WTC11 (cell line): ENCODE data around the gene FER. TPM values are rescaled to one million over a fixed set of nuclear protein-coding genes. Genes with fewer than 3 reads are reported as not detected.
"Not testable (repeated sequence)": the region's sequence is repeated elsewhere in the genome, so short reads cannot be mapped to it uniquely, and the experiment has no call there.

ENCODE experiments used
- ATAC-seq: fragments of 200-7000 bp; cut with Tn5 transposase; 2 replicates; pipeline ENCODE4 v1.10.0; 2021; ENCODE audit warnings: mild to moderate bottlenecking, moderate library complexity
- CTCF ChIA-PET: fragments of 300-600 bp; sonication (Branson Sonifier 250); formaldehyde crosslinking; loops from one replicate; lab custom pipeline; 2021; ENCODE audit warnings: antibody characterized with exemption; lab: Charles Lee
- POLR2A ChIA-PET: fragments of 350-600 bp; sonication (Branson Sonifier 250); formaldehyde crosslinking; loops from one replicate; lab custom pipeline; 2021; ENCODE audit warnings: antibody characterized with exemption; lab: Charles Lee
- DNase-seq: peaks from one replicate; pipeline ENCODE4 v3.0.0; 2021; ENCODE audit warnings: low spot score
- H3K27ac Mint-ChIP-seq: 2 replicates; pipeline ENCODE4 v1.8.0; 2021; ENCODE audit warnings: mixed read lengths
- H3K27me3 Mint-ChIP-seq: 2 replicates; pipeline ENCODE4 v1.8.0; 2021; ENCODE audit warnings: low read depth, mild to moderate bottlenecking, moderate library complexity, mixed read lengths
- H3K36me3 Mint-ChIP-seq: 2 replicates; pipeline ENCODE4 v1.8.0; 2021; ENCODE audit warnings: mixed read lengths
- H3K4me1 Mint-ChIP-seq: 2 replicates; pipeline ENCODE4 v1.8.0; 2022; ENCODE audit warnings: mixed read lengths
- H3K4me3 Mint-ChIP-seq: 2 replicates; pipeline ENCODE4 v1.8.0; 2021; ENCODE audit warnings: mild to moderate bottlenecking, moderate library complexity, mixed read lengths
- H3K9me3 Mint-ChIP-seq: 2 replicates; pipeline ENCODE4 v1.8.0; 2021; ENCODE audit warnings: mixed read lengths
- CREM ChIP-seq: sonication (generic); formaldehyde crosslinking; IDR thresholded peaks from 2 replicates; pipeline ENCODE4 v1.8.1; 2022; ENCODE audit warnings: mild to moderate bottlenecking, missing genetic modification reagents, moderate library complexity
- ETV6 ChIP-seq: sonication (generic); formaldehyde crosslinking; IDR thresholded peaks from 2 replicates; pipeline ENCODE4 v1.8.1; 2022; ENCODE audit warnings: mild to moderate bottlenecking, missing genetic modification reagents
- GRHL2 ChIP-seq: fragments of 250-450 bp; sonication (Bioruptor Pico); IDR thresholded peaks from 2 replicates; pipeline ENCODE4 v1.8.0; 2022; ENCODE audit warnings: mild to moderate bottlenecking, moderate library complexity; ENCODE audit not compliant: insufficient replicate concordance, severe bottlenecking
- HMGA2 ChIP-seq: fragments of 250-450 bp; sonication (Bioruptor Pico); IDR thresholded peaks from 2 replicates; pipeline ENCODE4 v1.4.0; 2021; ENCODE audit warnings: mild to moderate bottlenecking, moderate library complexity
- MYBL2 ChIP-seq: sonication (generic); formaldehyde crosslinking; IDR thresholded peaks from 2 replicates; pipeline ENCODE4 v1.8.1; 2023; ENCODE audit warnings: mild to moderate bottlenecking, moderate library complexity, missing genetic modification reagents
- NFYB ChIP-seq: sonication (generic); formaldehyde crosslinking; conservative IDR thresholded peaks from 2 replicates; pipeline ENCODE4 v1.8.0; 2022; ENCODE audit warnings: low read depth, missing genetic modification reagents
- SMAD4 ChIP-seq: sonication (generic); formaldehyde crosslinking; IDR thresholded peaks from 2 replicates; pipeline ENCODE4 v1.8.0; 2022; ENCODE audit warnings: mild to moderate bottlenecking, missing genetic modification reagents
- TCF7 ChIP-seq: sonication (generic); formaldehyde crosslinking; IDR thresholded peaks from 2 replicates; pipeline ENCODE4 v1.8.0; 2022; ENCODE audit warnings: mild to moderate bottlenecking, low read depth, missing genetic modification reagents, moderate library complexity
- TP53 ChIP-seq: sonication (generic); formaldehyde crosslinking; IDR thresholded peaks from 2 replicates; pipeline ENCODE4 v1.8.1; 2023; ENCODE audit warnings: mild to moderate bottlenecking, missing genetic modification reagents
- total RNA-seq: library from RNA; stranded (reverse); gene quantifications from 3 replicates; pipeline ENCODE4 v1.2.3, GENCODE V29; 2021
- TF ChIP-seq, protein P1 (sequence below): sonication (generic); formaldehyde crosslinking; IDR thresholded peaks from 2 replicates; pipeline ENCODE4 v1.8.0; 2023; ENCODE audit warnings: mild to moderate bottlenecking, missing genetic modification reagents
- TF ChIP-seq, protein P2 (sequence below): sonication (generic); formaldehyde crosslinking; IDR thresholded peaks from 2 replicates; pipeline ENCODE4 v1.8.1; 2022; ENCODE audit warnings: low read depth, missing genetic modification reagents, borderline replicate concordance
- TF ChIP-seq, protein P3 (sequence below): sonication (generic); formaldehyde crosslinking; IDR thresholded peaks from 2 replicates; pipeline ENCODE4 v1.8.1; 2023; ENCODE audit warnings: mild to moderate bottlenecking, missing genetic modification reagents, moderate library complexity
- TF ChIP-seq, protein P4 (sequence below): sonication (generic); formaldehyde crosslinking; IDR thresholded peaks from 2 replicates; pipeline ENCODE4 v1.8.1; 2023; ENCODE audit warnings: mild to moderate bottlenecking, missing genetic modification reagents

FER gene
- total RNA-seq, 1 experiment from 2014 or later: 13.8 TPM

DNA sequence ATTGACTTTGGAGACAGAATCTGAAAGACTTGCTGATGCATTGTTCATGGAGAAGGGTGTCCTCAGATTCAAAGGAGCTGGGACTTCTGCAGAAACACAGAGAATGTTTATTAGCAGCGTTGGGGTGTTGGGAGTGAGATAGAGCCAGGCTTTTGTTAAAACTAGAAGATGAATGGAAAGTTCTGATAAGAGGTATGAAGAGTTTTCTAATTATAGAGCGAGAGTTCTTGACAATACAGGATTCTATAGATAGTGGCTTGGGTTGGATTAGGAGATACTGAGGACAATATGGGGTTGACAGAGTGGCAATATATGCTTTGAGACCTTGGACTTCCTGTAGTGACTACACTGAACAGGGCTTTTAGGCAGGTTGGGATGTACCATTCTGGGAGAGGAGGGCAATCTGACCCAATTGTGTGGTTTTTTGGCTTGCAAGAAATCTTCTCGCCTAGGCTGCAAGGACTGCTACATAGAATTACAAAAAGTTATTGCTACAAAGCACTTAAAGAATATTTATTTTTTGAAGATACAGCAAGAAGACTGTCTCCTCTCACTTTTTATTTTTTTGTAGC lies 83.1 kb downstream of the FER start:
- peaks cover 10% of the 10 kb centered on the region for H3K4me1 Mint-ChIP-seq
- POLR2A ChIA-PET: no interaction called here
- no peak overlapping the region for H3K27ac Mint-ChIP-seq
- DNase-seq (no peak), ATAC-seq (no peak)
- H3K9me3 Mint-ChIP-seq: peaks cover 6% of the 10 kb centered on the region; the same call in 1 of the 2 replicates
- TF ChIP-seq, protein P1, sequence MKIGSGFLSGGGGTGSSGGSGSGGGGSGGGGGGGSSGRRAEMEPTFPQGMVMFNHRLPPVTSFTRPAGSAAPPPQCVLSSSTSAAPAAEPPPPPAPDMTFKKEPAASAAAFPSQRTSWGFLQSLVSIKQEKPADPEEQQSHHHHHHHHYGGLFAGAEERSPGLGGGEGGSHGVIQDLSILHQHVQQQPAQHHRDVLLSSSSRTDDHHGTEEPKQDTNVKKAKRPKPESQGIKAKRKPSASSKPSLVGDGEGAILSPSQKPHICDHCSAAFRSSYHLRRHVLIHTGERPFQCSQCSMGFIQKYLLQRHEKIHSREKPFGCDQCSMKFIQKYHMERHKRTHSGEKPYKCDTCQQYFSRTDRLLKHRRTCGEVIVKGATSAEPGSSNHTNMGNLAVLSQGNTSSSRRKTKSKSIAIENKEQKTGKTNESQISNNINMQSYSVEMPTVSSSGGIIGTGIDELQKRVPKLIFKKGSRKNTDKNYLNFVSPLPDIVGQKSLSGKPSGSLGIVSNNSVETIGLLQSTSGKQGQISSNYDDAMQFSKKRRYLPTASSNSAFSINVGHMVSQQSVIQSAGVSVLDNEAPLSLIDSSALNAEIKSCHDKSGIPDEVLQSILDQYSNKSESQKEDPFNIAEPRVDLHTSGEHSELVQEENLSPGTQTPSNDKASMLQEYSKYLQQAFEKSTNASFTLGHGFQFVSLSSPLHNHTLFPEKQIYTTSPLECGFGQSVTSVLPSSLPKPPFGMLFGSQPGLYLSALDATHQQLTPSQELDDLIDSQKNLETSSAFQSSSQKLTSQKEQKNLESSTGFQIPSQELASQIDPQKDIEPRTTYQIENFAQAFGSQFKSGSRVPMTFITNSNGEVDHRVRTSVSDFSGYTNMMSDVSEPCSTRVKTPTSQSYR (CRISPR knock-in tag): no peak
- TF ChIP-seq CREM (CRISPR knock-in tag) (no peak), SMAD4 (CRISPR knock-in tag) (no peak), TP53 (CRISPR knock-in tag) (no peak), ETV6 (CRISPR knock-in tag) (no peak), GRHL2 (CRISPR knock-in tag) (no peak), MYBL2 (CRISPR knock-in tag) (no peak), HMGA2 (no peak)
- TF ChIP-seq, protein P2, sequence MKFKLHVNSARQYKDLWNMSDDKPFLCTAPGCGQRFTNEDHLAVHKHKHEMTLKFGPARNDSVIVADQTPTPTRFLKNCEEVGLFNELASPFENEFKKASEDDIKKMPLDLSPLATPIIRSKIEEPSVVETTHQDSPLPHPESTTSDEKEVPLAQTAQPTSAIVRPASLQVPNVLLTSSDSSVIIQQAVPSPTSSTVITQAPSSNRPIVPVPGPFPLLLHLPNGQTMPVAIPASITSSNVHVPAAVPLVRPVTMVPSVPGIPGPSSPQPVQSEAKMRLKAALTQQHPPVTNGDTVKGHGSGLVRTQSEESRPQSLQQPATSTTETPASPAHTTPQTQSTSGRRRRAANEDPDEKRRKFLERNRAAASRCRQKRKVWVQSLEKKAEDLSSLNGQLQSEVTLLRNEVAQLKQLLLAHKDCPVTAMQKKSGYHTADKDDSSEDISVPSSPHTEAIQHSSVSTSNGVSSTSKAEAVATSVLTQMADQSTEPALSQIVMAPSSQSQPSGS (CRISPR knock-in tag): no peak
- TF ChIP-seq, protein P3, sequence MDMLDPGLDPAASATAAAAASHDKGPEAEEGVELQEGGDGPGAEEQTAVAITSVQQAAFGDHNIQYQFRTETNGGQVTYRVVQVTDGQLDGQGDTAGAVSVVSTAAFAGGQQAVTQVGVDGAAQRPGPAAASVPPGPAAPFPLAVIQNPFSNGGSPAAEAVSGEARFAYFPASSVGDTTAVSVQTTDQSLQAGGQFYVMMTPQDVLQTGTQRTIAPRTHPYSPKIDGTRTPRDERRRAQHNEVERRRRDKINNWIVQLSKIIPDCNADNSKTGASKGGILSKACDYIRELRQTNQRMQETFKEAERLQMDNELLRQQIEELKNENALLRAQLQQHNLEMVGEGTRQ (CRISPR knock-in tag): no peak
- TF ChIP-seq, protein P4, sequence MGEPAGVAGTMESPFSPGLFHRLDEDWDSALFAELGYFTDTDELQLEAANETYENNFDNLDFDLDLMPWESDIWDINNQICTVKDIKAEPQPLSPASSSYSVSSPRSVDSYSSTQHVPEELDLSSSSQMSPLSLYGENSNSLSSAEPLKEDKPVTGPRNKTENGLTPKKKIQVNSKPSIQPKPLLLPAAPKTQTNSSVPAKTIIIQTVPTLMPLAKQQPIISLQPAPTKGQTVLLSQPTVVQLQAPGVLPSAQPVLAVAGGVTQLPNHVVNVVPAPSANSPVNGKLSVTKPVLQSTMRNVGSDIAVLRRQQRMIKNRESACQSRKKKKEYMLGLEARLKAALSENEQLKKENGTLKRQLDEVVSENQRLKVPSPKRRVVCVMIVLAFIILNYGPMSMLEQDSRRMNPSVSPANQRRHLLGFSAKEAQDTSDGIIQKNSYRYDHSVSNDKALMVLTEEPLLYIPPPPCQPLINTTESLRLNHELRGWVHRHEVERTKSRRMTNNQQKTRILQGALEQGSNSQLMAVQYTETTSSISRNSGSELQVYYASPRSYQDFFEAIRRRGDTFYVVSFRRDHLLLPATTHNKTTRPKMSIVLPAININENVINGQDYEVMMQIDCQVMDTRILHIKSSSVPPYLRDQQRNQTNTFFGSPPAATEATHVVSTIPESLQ (CRISPR knock-in tag): no peak
- TF ChIP-seq, all 79 proteins: peak for 0
- no peak overlapping the region for H3K4me3 Mint-ChIP-seq
- H3K36me3 Mint-ChIP-seq: no peaks in the 10 kb centered on the region
- H3K27me3 Mint-ChIP-seq: no peaks in the 10 kb centered on the region
- CTCF ChIA-PET: no interaction called here

DNA sequence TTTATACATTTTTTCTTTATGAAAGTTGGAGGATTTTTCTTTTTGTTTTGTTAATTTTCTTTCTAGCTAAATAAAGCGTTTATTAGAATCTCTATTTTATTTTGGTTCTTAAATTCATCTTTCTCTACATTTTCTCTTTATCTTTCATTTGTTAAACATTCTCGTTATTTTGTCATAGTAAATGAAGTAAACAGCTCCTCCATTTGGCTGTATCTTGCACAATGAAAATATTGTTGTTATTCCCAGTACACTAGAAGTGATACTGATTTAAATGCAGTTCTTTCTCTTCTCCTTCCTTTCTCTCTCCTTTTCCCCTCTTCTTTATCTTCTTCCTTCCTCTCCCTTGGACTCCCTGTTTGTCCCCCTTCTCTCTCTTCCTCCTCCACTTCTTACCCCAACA lies 88.8 kb downstream of the FER start:
- H3K27ac Mint-ChIP-seq: peak overlapping the region; percentile 54
- TF ChIP-seq NFYB (no peak), TCF7 (CRISPR knock-in tag) (no peak)
- peaks cover 20% of the 10 kb centered on the region for H3K4me1 Mint-ChIP-seq
- ChIA-PET CTCF (no interaction called here), POLR2A (no interaction called here)
- ATAC-seq (no peak), DNase-seq (no peak)
- no peak overlapping the region for H3K4me3 Mint-ChIP-seq
- no peaks in the 10 kb centered on the region for H3K27me3 Mint-ChIP-seq
- H3K9me3 Mint-ChIP-seq: no peaks in the 10 kb centered on the region
- H3K36me3 Mint-ChIP-seq: no peaks in the 10 kb centered on the region

DNA sequence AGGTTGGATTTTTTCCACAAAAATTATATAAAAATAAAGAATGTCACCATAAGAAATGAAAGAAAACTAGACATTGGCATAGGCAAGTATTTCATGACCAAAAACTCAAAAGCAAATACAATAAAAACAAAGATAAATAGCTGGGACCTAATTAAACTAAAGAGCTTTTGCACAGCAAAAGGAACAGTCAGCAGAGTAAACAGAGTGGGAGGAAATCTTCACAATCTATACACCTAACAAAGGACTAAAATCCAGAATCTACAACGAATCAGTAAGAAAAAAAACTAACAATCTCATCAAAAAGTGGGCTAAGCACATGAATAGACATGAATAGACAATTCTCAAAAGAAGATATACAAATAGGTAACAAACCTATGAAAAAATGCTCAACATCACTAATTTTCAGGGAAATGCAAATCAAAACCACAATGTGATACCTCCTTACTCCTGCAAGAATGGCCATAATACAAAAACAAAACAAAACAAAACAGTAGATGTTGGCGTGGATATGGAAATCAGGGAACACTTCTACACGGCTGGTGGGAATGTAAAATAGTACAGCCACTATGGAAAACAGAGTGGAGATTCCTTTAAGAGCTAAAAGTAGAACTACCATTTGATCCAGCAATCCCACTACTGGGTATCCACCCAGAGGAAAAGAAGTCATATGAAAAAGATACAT lies 94.7 kb downstream of the FER start:
- ATAC-seq, H3K9me3 Mint-ChIP-seq, DNase-seq, CTCF ChIA-PET, H3K27me3 Mint-ChIP-seq, H3K4me3 Mint-ChIP-seq, H3K27ac Mint-ChIP-seq, H3K4me1 Mint-ChIP-seq, POLR2A ChIA-PET: not testable (repeated sequence)
- H3K36me3 Mint-ChIP-seq: peaks cover 16% of the 10 kb centered on the region

DNA sequence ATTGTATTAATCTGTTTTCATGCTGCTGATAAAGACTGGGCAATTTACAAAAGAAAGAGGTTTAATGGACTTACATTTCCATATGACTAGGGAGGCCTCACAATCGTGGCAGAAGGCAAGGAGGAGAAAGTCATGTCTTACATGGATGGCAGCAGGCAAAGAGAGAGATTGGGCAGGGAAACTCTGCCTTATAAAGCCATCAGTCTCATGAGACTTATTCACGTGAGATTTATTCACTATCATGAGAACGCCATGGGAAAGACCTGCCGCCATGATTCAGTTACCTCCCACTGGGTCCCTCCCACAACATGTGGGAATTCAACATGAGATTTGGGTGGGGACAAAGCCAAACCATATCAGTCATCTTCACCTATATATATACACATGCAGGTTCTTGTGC lies 103.4 kb downstream of the FER start:
- CTCF ChIA-PET, POLR2A ChIA-PET, ATAC-seq, DNase-seq, H3K4me1 Mint-ChIP-seq, H3K27me3 Mint-ChIP-seq, H3K4me3 Mint-ChIP-seq: not testable (repeated sequence)
- Mint-ChIP-seq H3K27ac (peak overlapping the region; percentile 39; the same call in 1 of the 2 replicates), H3K9me3 (peaks cover 30% of the 10 kb centered on the region), H3K36me3 (peaks cover 22% of the 10 kb centered on the region)
